ENCODE measurements around the gene ACER2. TPM values are rescaled to one million over a fixed set of nuclear protein-coding genes. Genes with fewer than 3 reads are reported as not detected.

ACER2 gene
- total RNA-seq (2014; rRNA removed; shearing (Covaris generic)) = 0.58 and 0.87 TPM in 2 replicates

GRCh38 chr9:19408693-19409400 lies at the start of gene ACER2:
TSS of gene ACER2 (plus strand) at chr9:19409009. CDS start at chr9:19409085, 76 bp downstream.

Other genes starting within 250 kb of the ACER2 start
- 32.2 and 35.5 TPM in 2 replicates for gene DENND4C, start 178.3 kb upstream of the ACER2 start, total RNA-seq (2014; rRNA removed; shearing (Covaris generic))
- 4,605 and 5,440 TPM in 2 replicates for gene RPS6, start 28.8 kb upstream of the ACER2 start, total RNA-seq (2014; rRNA removed; shearing (Covaris generic))